Ascending aorta (tissue), 2 donors: Measurements from ENCODE around the gene ANLN. TPM values are rescaled to one million over a fixed set of nuclear protein-coding genes. Genes with fewer than 3 reads are reported as not detected.

Experiments
- DNase-seq, 2 donors: peaks; one replicate each; pipeline ENCODE4 v3.0.0-alpha.2; 2019; ENCODE audit warnings: low spot score in 2 of 2
- H3K27ac ChIP-seq, 2 donors: fragments of 200-600 bp; sonication (generic); one replicate each; pipeline ENCODE4 v1.5.1; 2016 to 2017; ENCODE audit warnings: mild to moderate bottlenecking in 1 of 2
- H3K27me3 ChIP-seq: fragments of 200-600 bp; sonication (generic); one replicate; pipeline ENCODE4 v1.5.1; 2017
- H3K36me3 ChIP-seq, 2 donors: fragments of 200-600 bp; sonication (generic); one replicate each; pipeline ENCODE4 v1.5.1; 2016
- H3K4me1 ChIP-seq, 2 donors: fragments of 200-600 bp; sonication (generic); one replicate each; pipeline ENCODE4 v1.5.1; 2016 to 2017; ENCODE audit warnings: mild to moderate bottlenecking in 1 of 2
- H3K4me3 ChIP-seq, 2 donors: fragments of 200-600 bp; sonication (generic); one replicate each; pipeline ENCODE4 v1.5.1; 2016 to 2017; ENCODE audit warnings: mild to moderate bottlenecking in 1 of 2
- H3K9me3 ChIP-seq, 2 donors: fragments of 200-600 bp; sonication (generic); one replicate each; pipeline ENCODE4 v1.5.1; 2016
- CTCF ChIP-seq, 3 experiments: fragments of 200-600 bp in 2 of 3; fragments of 450-650 bp in 1 of 3; sonication (generic) in 2 of 3; IDR thresholded peaks; one replicate each; pipeline ENCODE4 v1.5.1; 2016 to 2019; ENCODE audit warnings: antibody characterized with exemption in 3 of 3, mild to moderate bottlenecking in 1 of 3, moderate library complexity in 1 of 3
- intact Hi-C: fragments of 100-400 bp; cut with DNase I; formaldehyde crosslinking; loops from one replicate; pipeline ENCODE4 v1.15.1; 2023
- total RNA-seq: library from RNA; depleted of rRNA; stranded (reverse); fragments of >200 nt; gene quantifications from one replicate; pipeline ENCODE4 v1.1.0, GENCODE V29; 2016

ANLN gene
- total RNA-seq, 1 donor from 2014 or later, result 1.8 TPM

GRCh38 chr7:36416251-36416650, 26.6 kb downstream of the ANLN start:
- no peak for DNase-seq
- TF ChIP-seq CTCF (IDR thresholded peaks at IDR 0.05), result no peak
- H3K9me3 ChIP-seq, result no peaks in the 10 kb centered on the region
- H3K4me1 ChIP-seq, result no peaks in the 10 kb centered on the region
- intact Hi-C loops, result no loop called here
- H3K27ac ChIP-seq, result no peak overlapping the region
- H3K27me3 ChIP-seq, result no peaks in the 10 kb centered on the region
- no peak overlapping the region for H3K4me3 ChIP-seq
- H3K36me3 ChIP-seq, result no peaks in the 10 kb centered on the region

DNA sequence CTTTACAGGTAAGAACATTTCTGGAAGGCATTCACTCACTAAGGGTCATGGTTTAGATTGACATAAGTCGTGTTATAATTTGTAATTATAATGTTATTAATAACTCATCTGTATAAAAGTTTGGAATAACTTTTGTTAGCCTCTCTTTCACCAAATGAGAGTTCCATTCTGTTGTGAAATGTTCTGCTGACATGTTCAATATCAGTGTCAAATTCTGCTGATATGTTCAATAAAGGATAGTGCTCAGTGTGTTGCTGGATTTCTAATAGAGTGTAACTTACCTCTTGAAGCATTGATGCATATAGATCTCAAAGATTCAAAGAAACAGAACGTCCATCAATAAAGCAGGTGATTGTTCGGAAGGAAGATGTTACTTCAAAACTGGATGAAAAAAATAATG, 30.6 kb downstream of the ANLN start:
- Histone ChIP-seq H3K9me3 (no peaks in the 10 kb centered on the region), H3K36me3 (no peaks in the 10 kb centered on the region), H3K27me3 (no peaks in the 10 kb centered on the region), H3K4me3 (no peak overlapping the region), H3K4me1 (no peaks in the 10 kb centered on the region), H3K27ac (no peak overlapping the region)
- TF ChIP-seq CTCF (IDR thresholded peaks at IDR 0.05), result no peak
- DNase-seq, result no peak
- intact Hi-C loops, result no loop called here

DNA sequence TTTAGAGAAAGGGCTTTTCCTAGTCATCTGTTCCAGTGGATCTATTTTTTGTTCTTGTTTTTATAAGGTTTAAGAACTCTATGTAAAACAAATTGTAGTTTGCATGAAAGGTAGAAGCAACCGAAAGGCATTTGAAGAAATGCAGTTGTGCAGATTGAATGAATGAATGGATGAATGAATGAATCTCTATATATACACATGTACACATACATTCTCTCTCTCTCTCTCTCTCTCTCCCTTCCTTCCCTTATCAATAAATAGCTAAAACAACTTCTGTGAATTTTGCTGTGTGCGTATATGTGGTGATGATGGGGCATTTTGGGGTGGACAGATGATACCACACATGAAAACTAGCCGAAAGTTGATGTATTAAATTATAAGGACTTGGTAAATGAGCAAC, 32.4 kb downstream of the ANLN start:
- Histone ChIP-seq H3K27ac (no peak overlapping the region), H3K4me3 (no peak overlapping the region), H3K4me1 (no peaks in the 10 kb centered on the region), H3K27me3 (no peaks in the 10 kb centered on the region), H3K36me3 (no peaks in the 10 kb centered on the region), H3K9me3 (no peaks in the 10 kb centered on the region)
- no peak for TF ChIP-seq CTCF (IDR thresholded peaks at IDR 0.05)
- intact Hi-C loops, result no loop called here
- no peak for DNase-seq

DNA sequence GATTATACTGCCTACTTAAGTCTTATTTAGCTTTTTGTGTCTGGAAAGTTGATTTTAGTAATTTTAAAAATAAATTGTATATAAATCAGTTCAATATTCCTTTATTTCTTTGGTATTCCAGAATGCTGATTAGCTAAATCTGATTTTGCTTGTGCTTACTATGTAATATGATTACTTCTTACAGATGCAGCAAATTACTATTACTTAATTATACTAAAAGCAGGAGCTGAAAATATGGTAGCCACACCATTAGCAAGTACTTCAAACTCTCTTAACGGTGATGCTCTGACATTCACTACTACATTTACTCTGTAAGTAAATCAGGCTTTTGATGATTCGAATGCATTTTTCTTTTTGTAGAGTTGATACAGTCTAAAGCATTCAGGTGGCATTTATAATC, 34.0 kb downstream of the ANLN start:
- Histone ChIP-seq H3K27me3 (no peaks in the 10 kb centered on the region), H3K36me3 (no peaks in the 10 kb centered on the region), H3K27ac (no peak overlapping the region), H3K9me3 (no peaks in the 10 kb centered on the region), H3K4me3 (no peak overlapping the region), H3K4me1 (no peaks in the 10 kb centered on the region)
- intact Hi-C loops, result no loop called here
- TF ChIP-seq CTCF (IDR thresholded peaks at IDR 0.05), result no peak
- no peak for DNase-seq

DNA sequence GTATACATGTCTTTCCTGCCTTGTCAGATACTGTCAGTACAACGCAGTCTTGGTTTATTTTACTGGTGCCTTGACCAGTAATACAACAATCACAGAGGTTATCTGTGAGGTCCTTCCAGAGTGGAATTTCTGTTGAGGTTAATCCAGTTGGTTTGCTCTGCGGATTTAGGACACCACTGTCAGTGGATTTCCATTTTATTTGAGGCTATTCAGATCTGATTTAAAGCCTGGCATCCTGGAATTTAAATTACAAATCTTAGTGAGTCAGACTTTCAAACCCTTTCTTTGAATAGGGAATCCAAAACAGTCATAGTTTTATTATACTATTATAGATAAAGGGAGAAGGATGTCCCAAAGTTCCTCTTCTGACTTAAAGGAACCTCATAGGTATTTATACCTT, 40.5 kb downstream of the ANLN start:
- no peak overlapping the region for H3K27ac ChIP-seq
- H3K36me3 ChIP-seq, result no peaks in the 10 kb centered on the region
- DNase-seq, result no peak
- H3K9me3 ChIP-seq, result peaks cover 0 to 6% of the 10 kb centered on the region in 2 donors
- H3K4me1 ChIP-seq, result no peaks in the 10 kb centered on the region
- intact Hi-C loops, result no loop called here
- no peak overlapping the region for H3K4me3 ChIP-seq
- no peaks in the 10 kb centered on the region for H3K27me3 ChIP-seq
- TF ChIP-seq CTCF (IDR thresholded peaks at IDR 0.05), result no peak

DNA sequence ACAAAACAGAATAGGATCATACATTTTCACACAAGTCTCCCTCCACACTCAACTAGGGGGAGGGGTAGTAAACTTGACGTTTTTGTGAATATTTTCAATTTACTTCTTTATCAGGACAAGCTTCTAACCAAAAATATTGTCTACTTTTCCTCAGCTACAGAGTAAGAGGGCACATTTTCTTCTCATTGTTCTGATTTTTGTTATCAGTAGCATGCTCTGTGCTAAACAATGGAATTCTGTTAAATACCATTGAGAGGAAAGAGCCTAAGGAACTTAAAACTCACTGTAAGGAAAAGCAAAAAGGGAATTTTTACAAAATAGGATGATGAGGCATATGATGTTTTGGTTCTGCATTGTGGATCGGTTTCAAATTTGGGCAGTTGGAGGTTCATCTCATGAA, 41.2 kb downstream of the ANLN start:
- no peaks in the 10 kb centered on the region for H3K27me3 ChIP-seq

More for the DNA sequence above, 41.2 kb downstream of the ANLN start:
- H3K27ac ChIP-seq, result no peak overlapping the region
- TF ChIP-seq CTCF (IDR thresholded peaks at IDR 0.05), result no peak
- no peaks in the 10 kb centered on the region for H3K36me3 ChIP-seq
- H3K4me1 ChIP-seq, result no peaks in the 10 kb centered on the region
- H3K9me3 ChIP-seq, result peaks cover 0 to 6% of the 10 kb centered on the region in 2 donors
- DNase-seq, result no peak
- H3K4me3 ChIP-seq, result no peak overlapping the region
- intact Hi-C loops, result no loop called here
